OCI-LY1 (cell line): Measurements from ENCODE around the gene UBE2G2.

Experiments used
- EZH2 ChIP-seq: fragments of 200-600 bp; sonication (generic), shearing (Covaris generic); IDR thresholded peaks from 2 replicates; pipeline ENCODE4 v1.8.0; 2017; ENCODE audit warnings: borderline replicate concordance, mixed run types, mild to moderate bottlenecking, antibody characterized with exemption, low read length, moderate library complexity, mixed read lengths
- TF ChIP-seq, protein P1 (sequence below): fragments of 200-600 bp; sonication (generic), shearing (Covaris generic); IDR thresholded peaks from 2 replicates; pipeline ENCODE4 v1.5.1; 2017; ENCODE audit warnings: mild to moderate bottlenecking, antibody characterized with exemption, low read length, moderate library complexity, mixed read lengths

DNA sequence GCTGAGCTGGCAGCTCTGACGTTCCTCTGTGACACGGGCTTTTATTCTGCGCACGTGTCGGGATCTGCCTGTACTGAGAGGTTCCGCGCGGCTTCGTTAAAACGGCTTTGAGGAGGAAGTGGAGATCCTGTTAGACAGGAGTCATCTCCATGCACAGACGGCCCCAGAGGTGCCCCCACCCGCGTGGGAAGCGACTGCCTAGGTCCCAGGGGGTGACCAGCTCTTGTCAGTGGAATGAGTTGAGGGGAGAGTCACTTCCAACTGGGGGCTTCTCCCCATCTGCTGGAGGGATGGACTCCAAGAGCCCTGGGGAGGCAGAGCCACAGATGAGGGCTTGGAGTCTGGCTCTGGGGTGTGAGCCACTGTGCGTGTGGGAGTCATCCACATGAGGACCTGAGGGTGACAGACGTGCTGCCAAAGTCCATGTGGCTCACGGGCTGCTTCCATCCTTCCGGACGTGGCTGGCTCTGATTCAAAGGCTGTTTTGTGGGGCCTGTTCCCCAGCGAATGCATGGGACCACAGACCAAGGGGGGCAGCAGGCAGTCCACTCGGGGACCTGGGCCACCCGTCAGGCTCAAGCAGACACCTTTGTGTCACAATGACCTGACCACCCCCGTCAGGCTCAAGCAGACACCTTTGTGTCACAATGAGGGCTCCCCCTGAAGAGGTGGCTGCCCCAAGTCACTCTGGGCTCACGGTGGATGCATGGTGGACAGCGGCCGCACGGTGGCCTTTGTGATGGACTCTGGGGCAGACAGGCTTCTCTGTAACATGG lies 45.1 kb upstream of the UBE2G2 start:
- TF ChIP-seq, protein P1, sequence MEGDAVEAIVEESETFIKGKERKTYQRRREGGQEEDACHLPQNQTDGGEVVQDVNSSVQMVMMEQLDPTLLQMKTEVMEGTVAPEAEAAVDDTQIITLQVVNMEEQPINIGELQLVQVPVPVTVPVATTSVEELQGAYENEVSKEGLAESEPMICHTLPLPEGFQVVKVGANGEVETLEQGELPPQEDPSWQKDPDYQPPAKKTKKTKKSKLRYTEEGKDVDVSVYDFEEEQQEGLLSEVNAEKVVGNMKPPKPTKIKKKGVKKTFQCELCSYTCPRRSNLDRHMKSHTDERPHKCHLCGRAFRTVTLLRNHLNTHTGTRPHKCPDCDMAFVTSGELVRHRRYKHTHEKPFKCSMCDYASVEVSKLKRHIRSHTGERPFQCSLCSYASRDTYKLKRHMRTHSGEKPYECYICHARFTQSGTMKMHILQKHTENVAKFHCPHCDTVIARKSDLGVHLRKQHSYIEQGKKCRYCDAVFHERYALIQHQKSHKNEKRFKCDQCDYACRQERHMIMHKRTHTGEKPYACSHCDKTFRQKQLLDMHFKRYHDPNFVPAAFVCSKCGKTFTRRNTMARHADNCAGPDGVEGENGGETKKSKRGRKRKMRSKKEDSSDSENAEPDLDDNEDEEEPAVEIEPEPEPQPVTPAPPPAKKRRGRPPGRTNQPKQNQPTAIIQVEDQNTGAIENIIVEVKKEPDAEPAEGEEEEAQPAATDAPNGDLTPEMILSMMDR = no peak
- TF ChIP-seq EZH2 = no peak
